DND-41 (cell line): Measurements from ENCODE around the gene RGS7.

Source experiments
- ATAC-seq: fragments of 200-7000 bp; cut with Tn5 transposase; 3 replicates; pipeline ENCODE4 v1.9.1; 2021; ENCODE audit warnings: low read depth; ENCODE audit not compliant: insufficient read depth
- DNase-seq: peaks from one replicate; pipeline ENCODE4 v3.0.0-alpha.2; 2020
- H2AFZ ChIP-seq: 2 replicates; pipeline ENCODE4 v1.6.0; 2012; ENCODE audit warnings: low read depth, low read length
- H3K27ac ChIP-seq: 2 replicates; pipeline ENCODE4 v1.5.1; 2012; ENCODE audit warnings: low read length, inconsistent platforms
- H3K27me3 ChIP-seq: fragments of 200-600 bp; sonication (generic); 2 replicates; pipeline ENCODE4 v1.6.0; 2012; ENCODE audit warnings: low read length, mild to moderate bottlenecking, inconsistent platforms; ENCODE audit not compliant: insufficient read depth, poor library complexity
- H3K36me3 ChIP-seq: 2 replicates; pipeline ENCODE4 v1.5.1; 2012; ENCODE audit warnings: low read length, inconsistent platforms; ENCODE audit not compliant: insufficient read depth
- H3K4me1 ChIP-seq: 2 replicates; pipeline ENCODE4 v1.5.1; 2012; ENCODE audit warnings: mild to moderate bottlenecking, low read length; ENCODE audit not compliant: insufficient read depth
- H3K4me2 ChIP-seq: 2 replicates; pipeline ENCODE4 v1.6.0; 2012; ENCODE audit warnings: mild to moderate bottlenecking, moderate library complexity, low read length, inconsistent platforms; ENCODE audit not compliant: insufficient read depth
- H3K4me3 ChIP-seq, 2 experiments: fragments of 200-600 bp in 1 of 2; shearing (Covaris generic) in 1 of 2; 2 replicates each; pipeline ENCODE4 v1.5.1; 2012 to 2016; ENCODE audit warnings: inconsistent platforms in 2 of 2, low read length in 2 of 2, mild to moderate bottlenecking in 2 of 2, low read depth in 1 of 2, moderate library complexity in 1 of 2
- H3K79me2 ChIP-seq: 2 replicates; pipeline ENCODE4 v1.6.0; 2012; ENCODE audit warnings: low read length, inconsistent platforms; ENCODE audit not compliant: insufficient read depth
- H3K9ac ChIP-seq: 2 replicates; pipeline ENCODE4 v1.6.0; 2012; ENCODE audit warnings: low read depth, mild to moderate bottlenecking, inconsistent platforms, low read length, moderate library complexity
- H3K9me3 ChIP-seq: 2 replicates; pipeline ENCODE4 v1.5.1; 2012; ENCODE audit warnings: low read length, moderate library complexity, mild to moderate bottlenecking, inconsistent platforms; ENCODE audit not compliant: insufficient read depth, severe bottlenecking
- H4K20me1 ChIP-seq: 2 replicates; pipeline ENCODE4 v1.6.0; 2012; ENCODE audit warnings: low read length; ENCODE audit not compliant: insufficient read depth
- EZH2 ChIP-seq: IDR thresholded peaks from 3 replicates; pipeline ENCODE4 v1.6.1; 2012; ENCODE audit warnings: borderline replicate concordance, low read depth, mild to moderate bottlenecking, moderate library complexity, low read length, inconsistent platforms; ENCODE audit not compliant: severe bottlenecking
- TF ChIP-seq, protein P1 (sequence below): IDR thresholded peaks from 2 replicates; pipeline ENCODE4 v1.5.1; 2012; ENCODE audit warnings: borderline replicate concordance, low read length, moderate library complexity, mild to moderate bottlenecking; ENCODE audit not compliant: poor library complexity, severe bottlenecking; ENCODE audit errors: extremely low read depth

The RGS7 gene

GRCh38 chr1:241063276-241063675, 293.7 kb downstream of the RGS7 start:
- Histone ChIP-seq H3K27me3 (no peaks in the 10 kb centered on the region), H3K27ac (no peak overlapping the region), H3K9ac (no peak overlapping the region), H4K20me1 (no peaks in the 10 kb centered on the region), H3K4me3 (no peak overlapping the region), H2AFZ (no peak overlapping the region), H3K36me3 (no peaks in the 10 kb centered on the region), H3K4me2 (no peak overlapping the region), H3K9me3 (no peaks in the 10 kb centered on the region), H3K79me2 (no peaks in the 10 kb centered on the region), H3K4me1 (no peaks in the 10 kb centered on the region)
- DNase-seq (no peak), ATAC-seq (no peak)
- TF ChIP-seq, protein P1, sequence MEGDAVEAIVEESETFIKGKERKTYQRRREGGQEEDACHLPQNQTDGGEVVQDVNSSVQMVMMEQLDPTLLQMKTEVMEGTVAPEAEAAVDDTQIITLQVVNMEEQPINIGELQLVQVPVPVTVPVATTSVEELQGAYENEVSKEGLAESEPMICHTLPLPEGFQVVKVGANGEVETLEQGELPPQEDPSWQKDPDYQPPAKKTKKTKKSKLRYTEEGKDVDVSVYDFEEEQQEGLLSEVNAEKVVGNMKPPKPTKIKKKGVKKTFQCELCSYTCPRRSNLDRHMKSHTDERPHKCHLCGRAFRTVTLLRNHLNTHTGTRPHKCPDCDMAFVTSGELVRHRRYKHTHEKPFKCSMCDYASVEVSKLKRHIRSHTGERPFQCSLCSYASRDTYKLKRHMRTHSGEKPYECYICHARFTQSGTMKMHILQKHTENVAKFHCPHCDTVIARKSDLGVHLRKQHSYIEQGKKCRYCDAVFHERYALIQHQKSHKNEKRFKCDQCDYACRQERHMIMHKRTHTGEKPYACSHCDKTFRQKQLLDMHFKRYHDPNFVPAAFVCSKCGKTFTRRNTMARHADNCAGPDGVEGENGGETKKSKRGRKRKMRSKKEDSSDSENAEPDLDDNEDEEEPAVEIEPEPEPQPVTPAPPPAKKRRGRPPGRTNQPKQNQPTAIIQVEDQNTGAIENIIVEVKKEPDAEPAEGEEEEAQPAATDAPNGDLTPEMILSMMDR, result no peak
- no peak for TF ChIP-seq EZH2

DNA sequence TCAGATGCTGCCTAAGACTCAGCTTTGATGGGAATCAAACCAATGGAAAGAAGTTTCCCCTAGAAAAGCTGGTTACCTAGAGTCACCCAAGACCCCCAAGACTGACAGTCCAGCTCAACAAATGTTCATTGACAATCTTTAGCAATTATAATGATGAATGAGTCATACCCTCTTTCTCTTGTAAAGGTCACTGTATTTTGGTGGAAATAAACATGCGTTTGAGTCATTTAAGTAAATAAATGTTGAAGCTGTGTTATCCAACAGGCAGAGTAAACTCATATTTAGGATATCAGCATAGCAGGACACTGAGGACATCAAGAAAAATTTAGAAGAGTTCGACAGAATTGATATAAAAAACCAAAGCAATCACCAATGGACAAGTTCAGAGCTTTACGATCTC, 295.9 kb downstream of the RGS7 start:
- Histone ChIP-seq H3K9me3 (no peaks in the 10 kb centered on the region), H2AFZ (no peak overlapping the region), H3K36me3 (no peaks in the 10 kb centered on the region), H3K9ac (no peak overlapping the region), H3K27ac (no peak overlapping the region), H3K4me2 (no peak overlapping the region), H3K4me1 (no peaks in the 10 kb centered on the region), H4K20me1 (no peaks in the 10 kb centered on the region), H3K4me3 (no peak overlapping the region), H3K27me3 (no peaks in the 10 kb centered on the region), H3K79me2 (no peaks in the 10 kb centered on the region)
- DNase-seq (no peak), ATAC-seq (no peak)
- TF ChIP-seq EZH2, result no peak
- TF ChIP-seq, protein P1, result no peak

DNA sequence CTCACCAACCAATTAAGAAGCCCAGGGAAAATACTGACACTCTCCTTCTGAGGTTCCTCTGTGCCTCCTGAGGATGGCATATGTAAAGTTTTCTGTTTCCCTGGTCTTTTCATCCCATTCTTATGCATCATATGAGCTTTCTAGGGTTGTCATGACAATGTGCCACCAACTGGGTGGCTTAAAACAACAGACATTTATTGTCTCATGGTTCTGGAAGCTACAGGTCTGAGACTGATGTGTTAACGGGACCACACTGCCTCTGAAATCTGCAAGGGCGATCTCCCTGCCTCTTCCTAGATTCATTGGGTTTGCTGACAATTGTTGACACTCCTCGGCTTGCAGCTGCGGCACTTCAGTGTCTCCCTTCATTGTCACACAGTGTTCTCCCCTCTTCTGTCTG, 308.4 kb downstream of the RGS7 start:
- ATAC-seq, result no peak
- DNase-seq, result no peak
- Histone ChIP-seq H3K4me3 (no peak overlapping the region), H3K27me3 (no peaks in the 10 kb centered on the region), H2AFZ (no peak overlapping the region), H3K79me2 (no peaks in the 10 kb centered on the region), H3K9ac (no peak overlapping the region), H3K36me3 (no peaks in the 10 kb centered on the region), H4K20me1 (no peaks in the 10 kb centered on the region), H3K4me2 (no peak overlapping the region), H3K27ac (no peak overlapping the region), H3K4me1 (no peaks in the 10 kb centered on the region), H3K9me3 (no peaks in the 10 kb centered on the region)
- no peak for TF ChIP-seq EZH2
- TF ChIP-seq, protein P1, result no peak

- no peaks in the 10 kb centered on the region for H3K79me2 ChIP-seq
- no peak for DNase-seq
- H3K4me3 ChIP-seq, result no peak overlapping the region
- H3K9ac ChIP-seq, result no peak overlapping the region
- TF ChIP-seq, protein P1, result no peak
- no peak for TF ChIP-seq EZH2
- H3K4me2 ChIP-seq, result no peak overlapping the region
- H4K20me1 ChIP-seq, result no peaks in the 10 kb centered on the region
- ATAC-seq, result no peak
- no peak overlapping the region for H3K27ac ChIP-seq
- H3K27me3 ChIP-seq, result no peaks in the 10 kb centered on the region
- H2AFZ ChIP-seq, result no peak overlapping the region
- no peaks in the 10 kb centered on the region for H3K4me1 ChIP-seq
- H3K36me3 ChIP-seq, result no peaks in the 10 kb centered on the region
- no peaks in the 10 kb centered on the region for H3K9me3 ChIP-seq
Measured at GRCh38 chr1:241045659-241046058, 311.3 kb downstream of the RGS7 start.
